Measurements from ENCODE around the gene KIR2DL4.
"Not testable (repeated sequence)": the region's sequence is repeated elsewhere in the genome, so short reads cannot be mapped to it uniquely, and the experiment has no call there.

The KIR2DL4 gene

GRCh38 chr19:54850061-54850640 is 46.7 kb downstream of the KIR2DL4 start, which contains the start of gene KIR3DL2:
TSS of gene KIR3DL2 (plus strand) at chr19:54850443. CDS start at chr19:54850476, 33 bp downstream.
- not testable (repeated sequence) for H3K9me3 ChIP-seq (ENCODE audit: insufficient read depth, low read length); H3K79me2 ChIP-seq (ENCODE audit: low read length); H3K4me3 ChIP-seq (ENCODE audit: low read length); H3K4me2 ChIP-seq (ENCODE audit: low read length); H4K20me1 ChIP-seq (ENCODE audit: insufficient read depth, low read length); H3K27ac ChIP-seq (ENCODE audit: low read length); H3K36me3 ChIP-seq (replicated peaks; ENCODE audit: low read depth, low read length); H3K4me1 ChIP-seq (ENCODE audit: low read length); H3K9ac ChIP-seq (ENCODE audit: low read length); H2AFZ ChIP-seq (ENCODE audit: low read depth, low read length)
- peaks cover 14% of the 10 kb centered on the region for H3K27me3 ChIP-seq (ENCODE audit: low read depth, low read length)

- no peaks in the 10 kb centered on the region for H4K20me1 ChIP-seq (ENCODE audit: insufficient read depth, low read length)
- H3K9me3 ChIP-seq (ENCODE audit: insufficient read depth, low read length) = no peaks in the 10 kb centered on the region
- H3K27me3 ChIP-seq (ENCODE audit: low read depth, low read length) = peaks cover 14% of the 10 kb centered on the region
- H3K36me3 ChIP-seq (replicated peaks; ENCODE audit: low read depth, low read length) = no peaks in the 10 kb centered on the region
- no peak overlapping the region for H3K9ac ChIP-seq (ENCODE audit: low read length)
- no peaks in the 10 kb centered on the region for H3K4me1 ChIP-seq (ENCODE audit: low read length)
- no peak overlapping the region for H2AFZ ChIP-seq (ENCODE audit: low read depth, low read length)
- H3K27ac ChIP-seq (ENCODE audit: low read length) = no peak overlapping the region
- no peak overlapping the region for H3K4me3 ChIP-seq (ENCODE audit: low read length)
- H3K79me2 ChIP-seq (ENCODE audit: low read length) = no peaks in the 10 kb centered on the region
- TF ChIP-seq EZH2phosphoT487 (IDR thresholded peaks at IDR 0.05; ENCODE audit: low read depth) (no peak), CTCF (IDR thresholded peaks at IDR 0.05; ENCODE audit: low read depth, low read length) (no peak)
- no peak overlapping the region for H3K4me2 ChIP-seq (ENCODE audit: low read length)
Observed at GRCh38 chr19:54850930-54851329, 47.5 kb downstream of the KIR2DL4 start.

- Histone ChIP-seq H3K27ac (ENCODE audit: low read length) (no peak overlapping the region), H3K36me3 (replicated peaks; ENCODE audit: low read depth, low read length) (no peaks in the 10 kb centered on the region), H3K27me3 (ENCODE audit: low read depth, low read length) (peaks cover 13% of the 10 kb centered on the region), H3K9ac (ENCODE audit: low read length) (no peak overlapping the region), H3K4me3 (ENCODE audit: low read length) (no peak overlapping the region), H3K4me2 (ENCODE audit: low read length) (no peak overlapping the region), H3K79me2 (ENCODE audit: low read length) (no peaks in the 10 kb centered on the region), H4K20me1 (ENCODE audit: insufficient read depth, low read length) (no peaks in the 10 kb centered on the region), H3K4me1 (ENCODE audit: low read length) (no peaks in the 10 kb centered on the region), H3K9me3 (ENCODE audit: insufficient read depth, low read length) (no peaks in the 10 kb centered on the region), H2AFZ (ENCODE audit: low read depth, low read length) (no peak overlapping the region)
- TF ChIP-seq CTCF (IDR thresholded peaks at IDR 0.05; ENCODE audit: low read depth, low read length) (no peak), EZH2phosphoT487 (IDR thresholded peaks at IDR 0.05; ENCODE audit: low read depth) (no peak)
Observed at GRCh38 chr19:54851353-54851752, 47.9 kb downstream of the KIR2DL4 start.

GRCh38 chr19:54855241-54855640 is 51.8 kb downstream of the KIR2DL4 start:
- not testable (repeated sequence) for H3K36me3 ChIP-seq (replicated peaks; ENCODE audit: low read depth, low read length); H3K4me1 ChIP-seq (ENCODE audit: low read length); H3K9ac ChIP-seq (ENCODE audit: low read length); H3K4me2 ChIP-seq (ENCODE audit: low read length); H4K20me1 ChIP-seq (ENCODE audit: insufficient read depth, low read length); H3K27ac ChIP-seq (ENCODE audit: low read length); H3K79me2 ChIP-seq (ENCODE audit: low read length); H3K4me3 ChIP-seq (ENCODE audit: low read length); H3K9me3 ChIP-seq (ENCODE audit: insufficient read depth, low read length); H2AFZ ChIP-seq (ENCODE audit: low read depth, low read length)
- H3K27me3 ChIP-seq (ENCODE audit: low read depth, low read length) = peaks cover 25% of the 10 kb centered on the region

- H3K9ac ChIP-seq (ENCODE audit: low read length); H3K36me3 ChIP-seq (replicated peaks; ENCODE audit: low read depth, low read length); H3K4me2 ChIP-seq (ENCODE audit: low read length); H3K79me2 ChIP-seq (ENCODE audit: low read length); H2AFZ ChIP-seq (ENCODE audit: low read depth, low read length); H3K4me3 ChIP-seq (ENCODE audit: low read length); H4K20me1 ChIP-seq (ENCODE audit: insufficient read depth, low read length); H3K27ac ChIP-seq (ENCODE audit: low read length); H3K9me3 ChIP-seq (ENCODE audit: insufficient read depth, low read length); H3K4me1 ChIP-seq (ENCODE audit: low read length): not testable (repeated sequence)
- H3K27me3 ChIP-seq (ENCODE audit: low read depth, low read length) = peaks cover 24% of the 10 kb centered on the region
Observed at GRCh38 chr19:54858476-54858875, 55.1 kb downstream of the KIR2DL4 start.

- H4K20me1 ChIP-seq (ENCODE audit: insufficient read depth, low read length); H3K4me2 ChIP-seq (ENCODE audit: low read length); H3K9ac ChIP-seq (ENCODE audit: low read length); H3K27ac ChIP-seq (ENCODE audit: low read length); H3K4me1 ChIP-seq (ENCODE audit: low read length); H2AFZ ChIP-seq (ENCODE audit: low read depth, low read length); H3K36me3 ChIP-seq (replicated peaks; ENCODE audit: low read depth, low read length); H3K9me3 ChIP-seq (ENCODE audit: insufficient read depth, low read length); H3K4me3 ChIP-seq (ENCODE audit: low read length); H3K79me2 ChIP-seq (ENCODE audit: low read length): not testable (repeated sequence)
- peaks cover 24% of the 10 kb centered on the region for H3K27me3 ChIP-seq (ENCODE audit: low read depth, low read length)
Observed at GRCh38 chr19:54859421-54859820, 56.0 kb downstream of the KIR2DL4 start.

GRCh38 chr19:54863459-54863858 is 60.0 kb downstream of the KIR2DL4 start:
- not testable (repeated sequence) for H3K4me1 ChIP-seq (ENCODE audit: low read length); H3K4me3 ChIP-seq (ENCODE audit: low read length); H2AFZ ChIP-seq (ENCODE audit: low read depth, low read length); H3K4me2 ChIP-seq (ENCODE audit: low read length); H3K36me3 ChIP-seq (replicated peaks; ENCODE audit: low read depth, low read length); H3K9me3 ChIP-seq (ENCODE audit: insufficient read depth, low read length); H3K27ac ChIP-seq (ENCODE audit: low read length); H3K79me2 ChIP-seq (ENCODE audit: low read length); H4K20me1 ChIP-seq (ENCODE audit: insufficient read depth, low read length); H3K9ac ChIP-seq (ENCODE audit: low read length)
- peaks cover 20% of the 10 kb centered on the region for H3K27me3 ChIP-seq (ENCODE audit: low read depth, low read length)

Measured in OCI-LY3 (cell line).